ENCODE results near the gene KCNF1.

- TF ChIP-seq CTCF (IDR thresholded peaks at IDR 0.05; ENCODE audit: insufficient read depth, low read depth, low read length) (no peak), EZH2 (IDR thresholded peaks at IDR 0.05; ENCODE audit: insufficient read depth, low read length) (no peak)
These were observed 24.3 kb upstream of the KCNF1 start for GRCh38 chr2:10887476-10887875.
